Muscle layer of duodenum (tissue), 2 donors: Measurements from ENCODE around the gene CMTM2.
"Not testable (repeated sequence)": the region's sequence is repeated elsewhere in the genome, so short reads cannot be mapped to it uniquely, and the experiment has no call there.

ENCODE experiments used
- H3K27ac ChIP-seq: one replicate; pipeline ENCODE4 v1.7.0; 2013; ENCODE audit warnings: mild to moderate bottlenecking, low read length
- H3K27me3 ChIP-seq: one replicate; pipeline ENCODE4 v1.7.0; 2013; ENCODE audit warnings: low read depth, mild to moderate bottlenecking, control low read depth, low read length
- H3K36me3 ChIP-seq, 2 donors: one replicate each; pipeline ENCODE4 v1.7.0; 2013; ENCODE audit warnings: low read length in 2 of 2, control low read depth in 1 of 2, mild to moderate bottlenecking in 1 of 2; ENCODE audit not compliant: insufficient read depth in 2 of 2, control insufficient read depth in 1 of 2
- H3K4me1 ChIP-seq, 2 donors: one replicate each; pipeline ENCODE4 v1.7.0; 2013; ENCODE audit warnings: low read length in 2 of 2, mild to moderate bottlenecking in 2 of 2, control low read depth in 1 of 2, moderate library complexity in 1 of 2; ENCODE audit not compliant: insufficient read depth in 2 of 2, control insufficient read depth in 1 of 2
- H3K4me3 ChIP-seq, 2 donors: one replicate each; pipeline ENCODE4 v1.7.0; 2013; ENCODE audit warnings: low read length in 2 of 2, low read depth in 1 of 2, mild to moderate bottlenecking in 1 of 2
- H3K9me3 ChIP-seq, 2 donors: one replicate each; pipeline ENCODE4 v1.7.0; 2013; ENCODE audit warnings: low read length in 2 of 2, control low read depth in 1 of 2, mild to moderate bottlenecking in 1 of 2; ENCODE audit not compliant: control insufficient read depth in 1 of 2
- donor health status: healthy.

CMTM2 gene

GRCh38 chr16:66588981-66589713 lies 9.9 kb downstream of the CMTM2 start:
- Histone ChIP-seq H3K4me1 (no peaks in the 10 kb centered on the region), H3K36me3 (no peaks in the 10 kb centered on the region), H3K4me3 (no peak overlapping the region), H3K27ac (no peak overlapping the region), H3K27me3 (no peaks in the 10 kb centered on the region), H3K9me3 (no peaks in the 10 kb centered on the region)

GRCh38 chr16:66590322-66590721 lies 11.1 kb downstream of the CMTM2 start:
- H3K9me3 ChIP-seq, result no peaks in the 10 kb centered on the region
- no peak overlapping the region for H3K4me3 ChIP-seq
- no peaks in the 10 kb centered on the region for H3K4me1 ChIP-seq
- no peak overlapping the region for H3K27ac ChIP-seq
- no peaks in the 10 kb centered on the region for H3K36me3 ChIP-seq
- no peaks in the 10 kb centered on the region for H3K27me3 ChIP-seq

GRCh38 chr16:66591018-66591417 lies 11.8 kb downstream of the CMTM2 start:
- no peak overlapping the region for H3K27ac ChIP-seq
- no peaks in the 10 kb centered on the region for H3K27me3 ChIP-seq
- no peaks in the 10 kb centered on the region for H3K9me3 ChIP-seq
- H3K36me3 ChIP-seq, result no peaks in the 10 kb centered on the region
- no peak overlapping the region for H3K4me3 ChIP-seq
- H3K4me1 ChIP-seq, result no peaks in the 10 kb centered on the region

- H3K4me1 ChIP-seq, result no peaks in the 10 kb centered on the region
- no peaks in the 10 kb centered on the region for H3K36me3 ChIP-seq
- H3K4me3 ChIP-seq, result no peak overlapping the region
- H3K27me3 ChIP-seq, result no peaks in the 10 kb centered on the region
- H3K27ac ChIP-seq, result no peak overlapping the region
- H3K9me3 ChIP-seq, result no peaks in the 10 kb centered on the region
Observed at GRCh38 chr16:66592241-66592640, 13.0 kb downstream of the CMTM2 start.

GRCh38 chr16:66592814-66593213 lies 13.6 kb downstream of the CMTM2 start:
- Histone ChIP-seq H3K36me3 (no peaks in the 10 kb centered on the region), H3K4me3 (no peak overlapping the region)

GRCh38 chr16:66594739-66595138 lies 15.5 kb downstream of the CMTM2 start:
- Histone ChIP-seq H3K4me1 (no peaks in the 10 kb centered on the region), H3K9me3 (no peaks in the 10 kb centered on the region), H3K27me3 (no peaks in the 10 kb centered on the region), H3K36me3 (no peaks in the 10 kb centered on the region), H3K4me3 (no peak overlapping the region), H3K27ac (no peak overlapping the region)

More at GRCh38 chr16:66592814-66593213, 13.6 kb downstream of the CMTM2 start:
- H3K9me3 ChIP-seq, result no peaks in the 10 kb centered on the region
- no peaks in the 10 kb centered on the region for H3K27me3 ChIP-seq
- H3K4me1 ChIP-seq, result no peaks in the 10 kb centered on the region
- no peak overlapping the region for H3K27ac ChIP-seq

GRCh38 chr16:66596559-66596958 lies 17.3 kb downstream of the CMTM2 start:
- not testable (repeated sequence) for H3K4me3 ChIP-seq, H3K27me3 ChIP-seq, H3K9me3 ChIP-seq, H3K27ac ChIP-seq, H3K36me3 ChIP-seq, H3K4me1 ChIP-seq

GRCh38 chr16:66596986-66597848 lies 18.0 kb downstream of the CMTM2 start:
- Histone ChIP-seq H3K4me3 (no peak overlapping the region), H3K4me1 (no peaks in the 10 kb centered on the region), H3K27me3 (no peaks in the 10 kb centered on the region), H3K27ac (no peak overlapping the region), H3K9me3 (no peaks in the 10 kb centered on the region), H3K36me3 (no peaks in the 10 kb centered on the region)

- H3K4me3 ChIP-seq, result no peak overlapping the region
- H3K4me1 ChIP-seq, result no peaks in the 10 kb centered on the region
- H3K9me3 ChIP-seq, result no peaks in the 10 kb centered on the region
- no peaks in the 10 kb centered on the region for H3K36me3 ChIP-seq
- H3K27me3 ChIP-seq, result no peaks in the 10 kb centered on the region
- H3K27ac ChIP-seq, result no peak overlapping the region
Observed at GRCh38 chr16:66598111-66598510, 18.8 kb downstream of the CMTM2 start.

- Histone ChIP-seq H3K4me1 (peaks cover 0 to 7% of the 10 kb centered on the region in 2 donors), H3K4me3 (no peak overlapping the region), H3K27me3 (no peaks in the 10 kb centered on the region), H3K27ac (no peak overlapping the region), H3K9me3 (no peaks in the 10 kb centered on the region), H3K36me3 (no peaks in the 10 kb centered on the region)
Observed at GRCh38 chr16:66599726-66600125, 20.5 kb downstream of the CMTM2 start.

GRCh38 chr16:66600477-66600876 lies 21.2 kb downstream of the CMTM2 start:
- Histone ChIP-seq H3K4me3 (no peak overlapping the region), H3K27ac (no peak overlapping the region), H3K9me3 (no peaks in the 10 kb centered on the region), H3K4me1 (peaks cover 0 to 7% of the 10 kb centered on the region in 2 donors), H3K36me3 (no peaks in the 10 kb centered on the region), H3K27me3 (no peaks in the 10 kb centered on the region)
